A549 (cell line): ENCODE data around the gene GOPC. TPM values are rescaled to one million over a fixed set of nuclear protein-coding genes. Genes with fewer than 3 reads are reported as not detected.

Experiments used
- ATAC-seq, 2 experiments: fragments of 200-7000 bp in 1 of 2; fragments of >200 bp in 1 of 2; cut with Nextera tagmentation in 1 of 2; cut with Tn5 transposase in 1 of 2; 3 replicates each; pipeline versions ENCODE4 v1.8.0 to v1.9.1; 2018 to 2020; ENCODE audit warnings: mild to moderate bottlenecking in 1 of 2, moderate library complexity in 1 of 2
- CTCF ChIA-PET: fragments of 300-600 bp; sonication (Branson Sonifier 250); formaldehyde crosslinking; extraction: SDS; loops from one replicate; lab custom pipeline; 2021; ENCODE audit warnings: antibody characterized with exemption, inconsistent platforms; lab: Yijun Ruan, JAX
- POLR2A ChIA-PET: fragments of 350-600 bp; formaldehyde crosslinking; extraction: SDS; loops from one replicate; lab custom pipeline; 2021; ENCODE audit warnings: antibody characterized with exemption, inconsistent platforms; lab: Yijun Ruan, JAX
- DNase-seq, 2 experiments: peaks; one replicate each; pipeline versions ENCODE4 v3.0.0 to v3.0.0-alpha.2; 2011 to 2016; ENCODE audit warnings: low read depth in 1 of 2, low spot score in 1 of 2
- FAIRE-seq: peaks from 2 replicates; lab custom pipeline; 2011; peaks lifted over from hg19 to GRCh38; lab: Jason Lieb, UNC
- H3K27ac ChIP-seq, 2 experiments: fragments of >200 bp; sonication (Bioruptor Twin); formaldehyde crosslinking; 3 replicates each; pipeline ENCODE4 v1.5.1; 2016 to 2017
- H3K4me1 ChIP-seq: fragments of >200 bp; sonication (Bioruptor Twin); formaldehyde crosslinking; 3 replicates; pipeline ENCODE4 v1.6.1; 2016
- H3K4me2 ChIP-seq: fragments of >200 bp; sonication (Bioruptor Twin); formaldehyde crosslinking; 3 replicates; pipeline ENCODE4 v1.6.1; 2016
- H3K4me3 ChIP-seq: fragments of >200 bp; sonication (Bioruptor Twin); formaldehyde crosslinking; 3 replicates; pipeline ENCODE4 v1.5.1; 2016
- H3K9me3 ChIP-seq: fragments of >200 bp; sonication (Bioruptor Twin); formaldehyde crosslinking; 3 replicates; pipeline ENCODE4 v1.6.1; 2016
- CBX2 ChIP-seq: fragments of 200-600 bp; sonication (generic); IDR thresholded peaks from 2 replicates; pipeline ENCODE4 v1.6.1; 2016; ENCODE audit warnings: low read depth, mild to moderate bottlenecking, borderline replicate concordance
- CEBPB ChIP-seq, 2 experiments: fragments of >200 bp in 1 of 2; sonication (Bioruptor Twin) in 1 of 2; formaldehyde crosslinking in 1 of 2; IDR thresholded peaks; 2 replicates each; pipeline ENCODE4 v1.6.1; 2012 to 2016
- EHF ChIP-seq: fragments of 250-450 bp; sonication (Bioruptor Pico); IDR thresholded peaks from 2 replicates; pipeline ENCODE4 v1.5.0; 2020; ENCODE audit warnings: mild to moderate bottlenecking
- FOSL2 ChIP-seq, 2 experiments: fragments of 450-650 bp in 1 of 2; fragments of >200 bp in 1 of 2; sonication (Bioruptor Twin) in 1 of 2; formaldehyde crosslinking; IDR thresholded peaks; 2 replicates each; pipeline versions ENCODE4 v1.5.0 to v1.6.1; 2016 to 2020; ENCODE audit warnings: mild to moderate bottlenecking in 1 of 2, moderate library complexity in 1 of 2
- FOXS1 ChIP-seq: fragments of 250-450 bp; sonication (Bioruptor Pico); IDR thresholded peaks from 2 replicates; pipeline ENCODE4 v1.5.0; 2020; ENCODE audit warnings: mild to moderate bottlenecking, moderate library complexity
- GATA3 ChIP-seq: IDR thresholded peaks from 2 replicates; pipeline ENCODE4 v1.6.1; 2012; ENCODE audit warnings: borderline replicate concordance
- HDAC2 ChIP-seq: fragments of 200-600 bp; sonication (generic); IDR thresholded peaks from 2 replicates; pipeline ENCODE4 v1.6.1; 2016
- HEYL ChIP-seq: fragments of 250-450 bp; sonication (Bioruptor Pico); IDR thresholded peaks from 2 replicates; pipeline ENCODE4 v1.8.0; 2021; ENCODE audit warnings: mild to moderate bottlenecking, moderate library complexity
- HOXA7 ChIP-seq: fragments of 250-450 bp; sonication (Bioruptor Pico); IDR thresholded peaks from 2 replicates; pipeline ENCODE4 v1.5.0; 2020; ENCODE audit warnings: mild to moderate bottlenecking, moderate library complexity
- HOXB13 ChIP-seq: fragments of 250-450 bp; sonication (Bioruptor Pico); IDR thresholded peaks from 2 replicates; pipeline ENCODE4 v1.5.0; 2020; ENCODE audit warnings: low read depth, mild to moderate bottlenecking, moderate library complexity
- JUN ChIP-seq, 2 experiments: fragments of >200 bp; sonication (Bioruptor Twin); formaldehyde crosslinking; IDR thresholded peaks; 2 replicates in 1 of 2; 3 replicates in 1 of 2; pipeline ENCODE4 v1.6.1; 2016 to 2017
- KDM5A ChIP-seq: fragments of 200-600 bp; sonication (generic); IDR thresholded peaks from 2 replicates; pipeline ENCODE4 v1.6.1; 2016; ENCODE audit warnings: antibody characterized with exemption, mild to moderate bottlenecking
- MAFK ChIP-seq: fragments of 450-650 bp; IDR thresholded peaks from 2 replicates; pipeline ENCODE4 v1.6.1; 2014; ENCODE audit not compliant: partially characterized antibody
- MAZ ChIP-seq: fragments of 150-350 bp; IDR thresholded peaks from 2 replicates; pipeline ENCODE4 v1.6.1; 2014; ENCODE audit warnings: antibody characterized with exemption, low read depth, low read length, borderline replicate concordance
- MYC ChIP-seq: IDR thresholded peaks from 2 replicates; pipeline ENCODE4 v1.6.1; 2012; ENCODE audit warnings: mild to moderate bottlenecking, inconsistent platforms, low read length, improper control_type of control experiment, borderline replicate concordance
- NFE2L2 ChIP-seq: fragments of 150-350 bp; conservative IDR thresholded peaks from 2 replicates; pipeline ENCODE4 v1.6.1; 2014; ENCODE audit warnings: low read length
- NR3C1 ChIP-seq: fragments of >200 bp; sonication (Bioruptor Twin); formaldehyde crosslinking; IDR thresholded peaks from 3 replicates; pipeline ENCODE4 v1.6.1; 2017
- PHF8 ChIP-seq: fragments of 200-600 bp; sonication (generic); IDR thresholded peaks from 2 replicates; pipeline ENCODE4 v1.6.1; 2016; ENCODE audit warnings: low read depth, mild to moderate bottlenecking, antibody characterized with exemption, moderate library complexity, borderline replicate concordance
- POLR2A ChIP-seq: IDR thresholded peaks from 2 replicates; pipeline ENCODE4 v1.6.1; 2012; ENCODE audit warnings: mild to moderate bottlenecking, low read length
- POLR2AphosphoS2 ChIP-seq: conservative IDR thresholded peaks from 2 replicates; pipeline ENCODE4 v1.6.1; 2012; ENCODE audit warnings: low read length, improper control_type of control experiment, inconsistent platforms
- RARB ChIP-seq: fragments of 250-450 bp; sonication (Bioruptor Pico); IDR thresholded peaks from 2 replicates; pipeline ENCODE4 v1.8.0; 2021; ENCODE audit warnings: mild to moderate bottlenecking, moderate library complexity
- RCOR1 ChIP-seq: fragments of 150-350 bp; IDR thresholded peaks from 2 replicates; pipeline ENCODE4 v1.6.1; 2014; ENCODE audit warnings: antibody characterized with exemption, low read length, low read depth
- RNF2 ChIP-seq: fragments of 200-600 bp; sonication (generic); IDR thresholded peaks from 2 replicates; pipeline ENCODE4 v1.6.1; 2016; ENCODE audit warnings: low read depth, mild to moderate bottlenecking, antibody characterized with exemption, moderate library complexity, borderline replicate concordance
- SREBF2 ChIP-seq: fragments of 450-650 bp; IDR thresholded peaks from 2 replicates; pipeline ENCODE4 v1.6.1; 2014; ENCODE audit warnings: mild to moderate bottlenecking, moderate library complexity
- ZNF302 ChIP-seq: fragments of 250-450 bp; sonication (Bioruptor Pico); IDR thresholded peaks from 2 replicates; pipeline ENCODE4 v1.9.0; 2021; ENCODE audit warnings: inconsistent platforms, mild to moderate bottlenecking, moderate library complexity
- WGBS: methylation state at CpG from one replicate; pipeline ENCODE4 v1.1.6; 2017; ENCODE audit errors: missing lambda C conversion rate; 5-methylcytosine and 5-hydroxymethylcytosine counted together
- polyA plus RNA-seq, 4 experiments: library from polyadenylated mRNA; depleted of rRNA in 3 of 4; stranded (reverse); fragments of >200 nt; fragmentation: RNase III in 1 of 4; extraction: RNeasy Plus Mini Kit Qiagen cat#74134 plus additional on column Dnase treatment in 1 of 4; gene quantifications; 2 replicates in 3 of 4; 3 replicates in 1 of 4; pipeline ENCODE4 v1.2.3, GENCODE V29; 2011 to 2017
- TF ChIP-seq, protein P1 (sequence below): fragments of 150-350 bp; IDR thresholded peaks from 2 replicates; pipeline ENCODE4 v1.6.1; 2014; ENCODE audit warnings: low read depth, mild to moderate bottlenecking, low read length
- TF ChIP-seq, protein P2 (sequence below): fragments of >200 bp; sonication (Bioruptor Twin); formaldehyde crosslinking; IDR thresholded peaks from 3 replicates; pipeline ENCODE4 v1.6.1; 2016
- TF ChIP-seq, protein P3 (sequence below): fragments of >200 bp; sonication (Bioruptor Twin); formaldehyde crosslinking; IDR thresholded peaks from 3 replicates; pipeline ENCODE4 v1.5.1; 2016
- TF ChIP-seq, protein P4 (sequence below): fragments of >200 bp; sonication (Bioruptor Twin); formaldehyde crosslinking; IDR thresholded peaks from 2 replicates; pipeline ENCODE4 v1.6.1; 2016

Gene GOPC
- polyA plus RNA-seq, 2 of the 4 experiments (the other 2 are of a cell fraction) = 33.0 to 38.9 TPM

DNA sequence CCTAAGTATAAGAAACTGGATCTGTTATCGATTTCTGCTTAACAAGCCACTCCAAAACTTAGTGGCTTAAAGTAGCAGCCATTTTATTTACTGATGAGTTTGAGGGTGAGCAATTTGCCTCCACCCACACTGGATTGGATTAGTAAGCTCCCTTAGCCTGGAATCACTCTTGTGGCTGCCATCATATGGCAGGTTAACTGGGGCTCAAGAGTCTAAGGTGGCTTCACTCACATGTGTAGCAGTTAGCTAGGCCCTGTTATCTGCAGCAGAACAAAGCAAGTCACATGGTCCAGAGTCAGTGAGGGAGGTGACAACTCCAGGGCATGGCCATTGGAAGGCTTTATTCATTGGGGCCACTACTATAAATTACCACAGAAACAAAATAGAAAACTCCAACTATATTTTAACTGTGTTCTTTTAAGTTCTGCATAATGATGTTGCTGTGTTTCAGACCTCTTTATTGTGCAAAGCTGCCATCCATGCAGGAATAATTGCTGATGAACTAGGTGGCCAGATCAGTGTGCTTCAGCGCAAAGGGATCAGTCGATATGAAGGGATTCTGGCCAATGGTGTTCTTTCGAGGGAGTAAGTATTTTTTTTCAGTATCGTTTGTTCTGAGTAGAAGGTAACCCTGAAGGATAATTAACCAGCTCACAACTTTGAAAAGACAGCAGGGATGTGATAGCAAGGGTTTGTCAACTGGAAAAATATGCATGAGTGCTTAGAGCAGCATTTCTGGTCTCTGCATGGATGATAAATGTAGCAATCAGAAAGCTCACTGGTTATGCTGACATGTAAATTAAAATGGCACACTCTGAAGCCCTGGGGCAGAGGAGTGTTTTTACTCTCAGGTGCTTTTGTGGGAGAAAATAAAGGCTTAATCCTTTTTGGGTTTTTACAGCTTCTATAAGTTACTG lies 70.2 kb downstream of the GOPC start:
- POLR2A ChIA-PET = no interaction called here

DNA sequence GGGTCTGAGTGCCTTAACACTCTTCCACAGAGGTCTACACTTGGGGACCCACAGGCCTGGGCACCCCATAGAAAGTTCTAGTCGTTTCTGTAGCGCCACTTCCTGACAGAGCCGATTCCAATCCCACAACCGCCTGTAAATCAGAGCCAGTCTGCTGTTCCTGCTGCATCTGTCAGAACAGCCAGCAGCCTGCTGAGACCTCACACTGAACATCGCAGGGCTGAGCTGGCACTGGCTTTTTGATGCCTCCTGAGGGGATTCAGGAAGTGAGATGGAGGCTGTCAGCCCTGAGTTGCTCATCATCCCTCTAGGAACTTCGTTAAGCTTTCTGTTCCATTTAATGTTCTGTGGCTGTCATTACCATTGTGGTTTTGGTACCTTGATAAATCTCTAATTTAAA lies 71.0 kb downstream of the GOPC start:
- FAIRE-seq = no peak
- H3K27ac ChIP-seq = peak overlapping the region; percentile 9 to 48; a peak in 4 of 6 replicates
- DNase-seq = no peak
- peaks cover 63% of the 10 kb centered on the region for H3K4me1 ChIP-seq
- H3K9me3 ChIP-seq = no peaks in the 10 kb centered on the region
- no peak overlapping the region for H3K4me2 ChIP-seq
- CTCF ChIA-PET = interaction anchor here (1.0 to 1.9 kb wide), 2 partner anchors 17 to 81 kb away, joined by 3 to 4 read pairs; no protein-coding TSS in a partner anchor
- 93% methylated on average over 6 of the region's 6 CpGs for WGBS
- no peak overlapping the region for H3K4me3 ChIP-seq
- no peak for ATAC-seq
- POLR2A ChIA-PET = no interaction called here
- TF ChIP-seq CEBPB (IDR thresholded peaks at IDR 0.05) (no peak), ZNF302 (CRISPR knock-in tag) (no peak), MAZ (no peak), KDM5A (no peak), CBX2 (no peak), HOXB13 (no peak), POLR2A (no peak), GATA3 (no peak), POLR2AphosphoS2 (no peak), NR3C1 (no peak), EHF (no peak), RARB (no peak), HOXA7 (CRISPR knock-in tag) (no peak), HDAC2 (no peak)
- TF ChIP-seq, protein P1, sequence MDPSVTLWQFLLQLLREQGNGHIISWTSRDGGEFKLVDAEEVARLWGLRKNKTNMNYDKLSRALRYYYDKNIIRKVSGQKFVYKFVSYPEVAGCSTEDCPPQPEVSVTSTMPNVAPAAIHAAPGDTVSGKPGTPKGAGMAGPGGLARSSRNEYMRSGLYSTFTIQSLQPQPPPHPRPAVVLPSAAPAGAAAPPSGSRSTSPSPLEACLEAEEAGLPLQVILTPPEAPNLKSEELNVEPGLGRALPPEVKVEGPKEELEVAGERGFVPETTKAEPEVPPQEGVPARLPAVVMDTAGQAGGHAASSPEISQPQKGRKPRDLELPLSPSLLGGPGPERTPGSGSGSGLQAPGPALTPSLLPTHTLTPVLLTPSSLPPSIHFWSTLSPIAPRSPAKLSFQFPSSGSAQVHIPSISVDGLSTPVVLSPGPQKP = no peak
- TF ChIP-seq, protein P2, sequence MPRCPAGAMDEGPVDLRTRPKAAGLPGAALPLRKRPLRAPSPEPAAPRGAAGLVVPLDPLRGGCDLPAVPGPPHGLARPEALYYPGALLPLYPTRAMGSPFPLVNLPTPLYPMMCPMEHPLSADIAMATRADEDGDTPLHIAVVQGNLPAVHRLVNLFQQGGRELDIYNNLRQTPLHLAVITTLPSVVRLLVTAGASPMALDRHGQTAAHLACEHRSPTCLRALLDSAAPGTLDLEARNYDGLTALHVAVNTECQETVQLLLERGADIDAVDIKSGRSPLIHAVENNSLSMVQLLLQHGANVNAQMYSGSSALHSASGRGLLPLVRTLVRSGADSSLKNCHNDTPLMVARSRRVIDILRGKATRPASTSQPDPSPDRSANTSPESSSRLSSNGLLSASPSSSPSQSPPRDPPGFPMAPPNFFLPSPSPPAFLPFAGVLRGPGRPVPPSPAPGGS = no peak
- TF ChIP-seq, all 56 proteins: peak for 0

More for the DNA sequence above, 70.2 kb downstream of the GOPC start:
- TF ChIP-seq KDM5A = no peak
- TF ChIP-seq RCOR1 = no peak
- no peak for TF ChIP-seq RNF2
- TF ChIP-seq, protein P3, sequence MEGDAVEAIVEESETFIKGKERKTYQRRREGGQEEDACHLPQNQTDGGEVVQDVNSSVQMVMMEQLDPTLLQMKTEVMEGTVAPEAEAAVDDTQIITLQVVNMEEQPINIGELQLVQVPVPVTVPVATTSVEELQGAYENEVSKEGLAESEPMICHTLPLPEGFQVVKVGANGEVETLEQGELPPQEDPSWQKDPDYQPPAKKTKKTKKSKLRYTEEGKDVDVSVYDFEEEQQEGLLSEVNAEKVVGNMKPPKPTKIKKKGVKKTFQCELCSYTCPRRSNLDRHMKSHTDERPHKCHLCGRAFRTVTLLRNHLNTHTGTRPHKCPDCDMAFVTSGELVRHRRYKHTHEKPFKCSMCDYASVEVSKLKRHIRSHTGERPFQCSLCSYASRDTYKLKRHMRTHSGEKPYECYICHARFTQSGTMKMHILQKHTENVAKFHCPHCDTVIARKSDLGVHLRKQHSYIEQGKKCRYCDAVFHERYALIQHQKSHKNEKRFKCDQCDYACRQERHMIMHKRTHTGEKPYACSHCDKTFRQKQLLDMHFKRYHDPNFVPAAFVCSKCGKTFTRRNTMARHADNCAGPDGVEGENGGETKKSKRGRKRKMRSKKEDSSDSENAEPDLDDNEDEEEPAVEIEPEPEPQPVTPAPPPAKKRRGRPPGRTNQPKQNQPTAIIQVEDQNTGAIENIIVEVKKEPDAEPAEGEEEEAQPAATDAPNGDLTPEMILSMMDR = no peak
- no peak for TF ChIP-seq CEBPB (IDR thresholded peaks at IDR 0.05)
- TF ChIP-seq NR3C1 = no peak
- TF ChIP-seq HEYL (CRISPR knock-in tag) = no peak
- TF ChIP-seq FOSL2 (IDR thresholded peaks at IDR 0.05) = no peak
- no peak for TF ChIP-seq FOSL2 (CRISPR knock-in tag; IDR thresholded peaks at IDR 0.05)
- no peak for TF ChIP-seq HOXA7 (CRISPR knock-in tag)
- TF ChIP-seq CBX2 = no peak
- TF ChIP-seq MYC = no peak
- no peak for TF ChIP-seq MAFK
- no peak for TF ChIP-seq SREBF2
- no peak for TF ChIP-seq PHF8
- no peak for TF ChIP-seq JUN (IDR thresholded peaks at IDR 0.05)
- TF ChIP-seq, protein P4, sequence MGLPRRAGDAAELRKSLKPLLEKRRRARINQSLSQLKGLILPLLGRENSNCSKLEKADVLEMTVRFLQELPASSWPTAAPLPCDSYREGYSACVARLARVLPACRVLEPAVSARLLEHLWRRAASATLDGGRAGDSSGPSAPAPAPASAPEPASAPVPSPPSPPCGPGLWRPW = no peak
- TF ChIP-seq FOXS1 = no peak
- TF ChIP-seq NFE2L2 = no peak
- TF ChIP-seq EHF = no peak
- H3K27ac ChIP-seq = peak overlapping the region; percentile 9 to 47; a peak in 3 of 6 replicates
- ATAC-seq (no peak; a peak in 1 of 6 replicates), FAIRE-seq (no peak), DNase-seq (no peak)
- CTCF ChIA-PET = interaction anchor here (1.0 to 1.9 kb wide), 3 partner anchors 12 to 16 kb away, joined by 3 to 4 read pairs (median 3); no protein-coding TSS in a partner anchor
- H3K4me3 ChIP-seq = no peak overlapping the region
- 93% methylated on average over 5 of the region's 5 CpGs for WGBS
- no peak overlapping the region for H3K4me2 ChIP-seq
- H3K9me3 ChIP-seq = no peaks in the 10 kb centered on the region
- H3K4me1 ChIP-seq = peaks cover 62% of the 10 kb centered on the region
